Astrocyte of the cerebellum (primary cell): Measurements from ENCODE around the gene TSPEAR.

Experiments used
- DNase-seq: peaks from one replicate; pipeline ENCODE4 v3.0.0-alpha.2; 2011; ENCODE audit warnings: low read depth
- H3K4me3 ChIP-seq: 2 replicates; pipeline ENCODE4 v1.5.1; 2011; ENCODE audit warnings: mild to moderate bottlenecking, low read depth, low read length, moderate library complexity
- in situ Hi-C: cut with HindIII; loops from 2 replicates; pipeline ENCODE4 v1.10.0; 2017; ENCODE audit warnings: low sequenced_read_pairs
- TF ChIP-seq, protein P1 (sequence below): IDR thresholded peaks from 2 replicates; pipeline ENCODE4 v1.5.1; 2012; ENCODE audit warnings: low read length, low read depth, moderate library complexity, mild to moderate bottlenecking; ENCODE audit errors: missing control alignments

The TSPEAR gene

DNA sequence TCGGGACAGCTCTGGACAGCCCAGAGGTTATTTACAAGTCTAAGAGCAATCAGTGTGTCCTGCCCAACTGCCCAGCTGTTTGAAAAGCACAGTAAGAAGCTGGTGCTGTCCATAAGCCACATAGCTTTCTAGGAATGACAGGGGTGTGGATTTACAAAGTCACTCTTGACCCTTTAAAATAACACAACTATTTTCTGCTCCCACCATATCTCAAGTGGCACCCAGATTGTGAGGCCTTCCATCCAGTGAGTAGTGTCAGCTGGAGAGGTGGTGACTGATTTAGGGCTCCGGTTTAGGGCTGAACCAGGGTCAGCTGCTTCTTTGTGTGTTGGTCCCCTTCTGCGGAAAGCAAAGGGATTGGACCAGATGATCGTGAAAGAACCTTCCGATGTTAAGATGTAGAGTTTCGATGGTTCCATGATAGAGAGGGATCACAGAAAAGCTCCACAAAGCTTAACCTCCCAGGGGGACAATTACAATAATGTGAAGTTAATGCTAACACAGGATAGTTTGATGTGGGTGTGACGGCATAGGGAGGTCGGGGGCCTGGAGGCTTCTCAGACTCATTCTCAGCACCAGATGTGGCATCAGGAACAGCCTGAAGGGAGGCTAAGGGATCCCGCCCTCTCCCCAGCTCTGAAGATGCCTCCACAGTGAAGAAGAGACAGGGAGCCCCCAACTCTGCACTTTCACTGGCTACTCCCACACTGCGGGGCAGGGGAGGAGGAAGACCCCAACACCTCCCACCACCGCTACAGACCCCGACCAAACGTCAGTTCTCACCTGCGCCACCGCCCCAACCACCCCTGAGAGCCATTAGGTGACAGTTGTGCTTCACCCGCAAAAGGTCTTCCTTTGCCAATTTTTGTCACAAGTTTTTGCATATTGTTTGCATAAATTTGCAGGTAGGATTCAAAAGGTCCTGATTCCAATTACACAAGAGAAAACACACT, 215.5 kb downstream of the TSPEAR start:
- TF ChIP-seq, protein P1, sequence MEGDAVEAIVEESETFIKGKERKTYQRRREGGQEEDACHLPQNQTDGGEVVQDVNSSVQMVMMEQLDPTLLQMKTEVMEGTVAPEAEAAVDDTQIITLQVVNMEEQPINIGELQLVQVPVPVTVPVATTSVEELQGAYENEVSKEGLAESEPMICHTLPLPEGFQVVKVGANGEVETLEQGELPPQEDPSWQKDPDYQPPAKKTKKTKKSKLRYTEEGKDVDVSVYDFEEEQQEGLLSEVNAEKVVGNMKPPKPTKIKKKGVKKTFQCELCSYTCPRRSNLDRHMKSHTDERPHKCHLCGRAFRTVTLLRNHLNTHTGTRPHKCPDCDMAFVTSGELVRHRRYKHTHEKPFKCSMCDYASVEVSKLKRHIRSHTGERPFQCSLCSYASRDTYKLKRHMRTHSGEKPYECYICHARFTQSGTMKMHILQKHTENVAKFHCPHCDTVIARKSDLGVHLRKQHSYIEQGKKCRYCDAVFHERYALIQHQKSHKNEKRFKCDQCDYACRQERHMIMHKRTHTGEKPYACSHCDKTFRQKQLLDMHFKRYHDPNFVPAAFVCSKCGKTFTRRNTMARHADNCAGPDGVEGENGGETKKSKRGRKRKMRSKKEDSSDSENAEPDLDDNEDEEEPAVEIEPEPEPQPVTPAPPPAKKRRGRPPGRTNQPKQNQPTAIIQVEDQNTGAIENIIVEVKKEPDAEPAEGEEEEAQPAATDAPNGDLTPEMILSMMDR = no peak
- DNase-seq = no peak
- no peak overlapping the region for H3K4me3 ChIP-seq
- in situ Hi-C loops = loop anchor here (25.0 kb wide), 1 partner anchor 109 kb away; no protein-coding TSS in a partner anchor

DNA sequence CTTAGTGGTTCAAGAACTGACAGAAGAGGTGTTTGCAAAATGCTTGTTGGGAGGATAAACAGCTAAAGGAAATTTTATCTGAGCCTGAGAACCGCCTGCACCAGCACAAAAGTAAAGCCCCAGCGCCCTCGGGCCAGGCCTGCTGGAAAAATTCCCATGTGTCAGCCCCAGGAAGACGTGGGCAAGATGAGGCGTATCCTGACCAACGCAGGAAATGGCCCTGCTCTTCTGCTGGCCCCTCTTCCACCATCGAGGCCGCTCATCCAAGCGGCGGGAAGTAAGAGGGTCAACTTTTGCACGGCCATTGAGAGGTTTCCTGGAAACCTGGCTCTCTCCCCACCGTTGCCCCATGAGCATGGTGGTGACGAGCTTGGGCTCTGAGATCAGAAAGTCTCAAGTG, 216.4 kb downstream of the TSPEAR start:
- H3K4me3 ChIP-seq = no peak overlapping the region
- TF ChIP-seq, protein P1 = no peak
- DNase-seq = no peak
- in situ Hi-C loops = loop anchor here (25.0 kb wide), 1 partner anchor 108 kb away; no protein-coding TSS in a partner anchor

DNA sequence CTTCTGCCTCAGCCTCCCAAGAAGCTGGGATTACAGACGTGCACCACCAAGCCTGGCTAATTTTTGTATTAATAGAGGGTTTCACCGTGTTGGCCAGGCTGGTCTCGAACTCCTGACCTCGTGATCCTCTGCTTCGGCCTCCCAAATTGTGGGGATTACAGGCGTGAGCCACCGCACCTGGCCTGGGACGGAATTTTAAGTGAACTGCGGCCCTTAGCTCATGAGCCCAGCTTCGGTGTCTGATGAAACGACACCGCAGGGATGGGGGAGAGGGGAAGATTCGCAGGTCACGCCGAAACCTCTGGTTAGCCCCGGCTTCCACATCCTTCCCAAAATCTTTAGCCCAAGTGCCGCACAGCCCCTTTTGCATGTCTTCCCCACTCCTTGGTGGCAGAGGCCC, 217.0 kb downstream of the TSPEAR start:
- H3K4me3 ChIP-seq = no peak overlapping the region
- TF ChIP-seq, protein P1 = no peak
- in situ Hi-C loops = loop anchor here (25.0 kb wide), 1 partner anchor 107 kb away; no protein-coding TSS in a partner anchor
- no peak for DNase-seq

DNA sequence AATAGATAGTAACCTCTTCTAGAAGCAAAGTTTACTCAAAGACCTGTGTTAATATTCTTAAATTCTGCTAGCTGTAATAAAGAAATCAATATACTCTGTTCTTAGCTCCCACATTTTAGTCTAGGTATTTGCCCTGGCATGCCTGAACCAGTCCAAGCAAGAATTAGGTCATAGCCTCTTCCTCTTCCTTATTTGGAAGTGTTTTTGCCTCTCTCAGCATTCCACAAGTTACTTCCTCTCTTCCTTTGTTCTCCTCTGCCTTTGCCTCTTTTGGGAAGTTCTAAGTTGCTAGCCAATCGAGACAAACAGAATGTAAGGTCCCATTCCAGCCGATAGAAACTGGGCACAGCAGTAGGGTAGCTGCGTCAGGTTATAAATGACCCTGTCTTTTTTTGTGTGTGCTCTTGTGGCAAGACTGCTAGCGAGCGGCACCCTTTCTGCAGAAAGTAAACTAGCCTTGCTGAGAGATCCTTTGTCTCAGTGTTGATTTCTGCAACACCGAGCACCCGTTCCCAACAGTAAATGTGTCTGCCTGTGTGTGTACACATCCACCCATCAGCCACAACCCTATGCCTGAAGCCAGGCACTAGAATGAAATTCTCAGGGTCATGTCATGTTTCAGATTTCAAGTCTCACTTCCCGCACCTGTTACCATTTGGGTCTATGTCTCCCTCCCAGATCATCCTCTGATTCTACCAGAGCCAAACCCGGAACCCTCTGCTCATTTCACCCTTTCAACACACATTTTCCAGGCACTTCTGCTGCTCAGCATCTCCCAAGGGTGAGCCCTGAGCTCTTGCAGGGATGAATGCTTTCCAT, 218.6 kb downstream of the TSPEAR start:
- TF ChIP-seq, protein P1 = no peak
- H3K4me3 ChIP-seq = no peak overlapping the region
- no peak for DNase-seq
- in situ Hi-C loops = loop anchor here (25.0 kb wide), 1 partner anchor 105 kb away; no protein-coding TSS in a partner anchor

DNA sequence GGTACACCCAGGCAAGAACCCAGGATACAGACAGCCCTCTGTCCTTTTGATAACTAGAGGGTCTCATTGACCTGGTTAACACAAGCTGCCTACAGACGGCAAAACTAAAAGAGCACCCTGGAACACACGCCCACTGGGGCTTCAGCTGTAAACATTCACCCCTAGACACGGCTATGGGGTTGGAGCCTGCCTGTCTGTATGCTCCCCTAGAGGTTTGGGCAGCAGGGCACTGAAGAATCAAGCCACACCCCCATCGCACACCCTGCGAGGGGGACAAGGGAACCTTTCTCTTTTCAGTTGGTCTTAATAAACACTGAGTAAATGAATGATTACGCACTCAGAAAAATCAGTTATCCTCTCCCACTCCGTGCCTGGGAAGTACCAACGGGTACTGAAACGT, 220.6 kb downstream of the TSPEAR start:
- in situ Hi-C loops = loop anchor here (25.0 kb wide), 1 partner anchor 104 kb away; no protein-coding TSS in a partner anchor
- H3K4me3 ChIP-seq = no peak overlapping the region
- TF ChIP-seq, protein P1 = no peak
- no peak for DNase-seq

DNA sequence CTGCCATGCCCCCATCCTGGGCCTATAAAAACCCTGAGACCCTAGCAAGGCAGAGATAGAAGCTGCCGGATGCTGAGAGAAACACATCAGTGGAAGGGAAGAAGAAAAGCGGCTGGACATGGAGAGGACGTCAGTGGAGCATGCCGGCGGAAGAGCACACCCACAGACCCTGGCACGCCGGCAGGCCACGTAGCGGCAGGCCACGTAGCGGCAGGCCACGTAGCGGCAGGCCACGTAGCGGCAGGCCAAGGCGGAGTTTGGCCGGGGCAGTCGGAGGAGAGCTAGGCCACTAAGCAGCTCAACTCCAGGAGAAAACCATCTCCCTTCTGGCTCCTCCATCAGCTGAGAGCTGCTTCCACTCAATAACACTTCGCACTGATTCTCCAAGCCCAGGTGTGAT, 221.0 kb downstream of the TSPEAR start:
- in situ Hi-C loops = loop anchor here (25.0 kb wide), 1 partner anchor 103 kb away; no protein-coding TSS in a partner anchor

More for the DNA sequence above, 221.0 kb downstream of the TSPEAR start:
- no peak overlapping the region for H3K4me3 ChIP-seq
- DNase-seq = no peak
- TF ChIP-seq, protein P1 = no peak
